ENCODE results near the gene ELOVL5.

ELOVL5 gene

GRCh38 chr6:53325785-53326184, 23.0 kb downstream of the ELOVL5 start:
- H3K9me3 ChIP-seq (ENCODE audit: insufficient read depth, low read depth, low read length): no peaks in the 10 kb centered on the region
- H4K20me1 ChIP-seq (ENCODE audit: insufficient read depth, low read length, poor library complexity, severe bottlenecking): peaks cover 96% of the 10 kb centered on the region
- peaks cover 21% of the 10 kb centered on the region; the same call in 1 of the 2 replicates for H3K36me3 ChIP-seq (ENCODE audit: insufficient read depth, low read length)
- H3K9ac ChIP-seq (ENCODE audit: low read depth, low read length, poor library complexity, severe bottlenecking): no peak overlapping the region
- H3K4me1 ChIP-seq (ENCODE audit: insufficient read depth, low read length, poor library complexity, severe bottlenecking): peaks cover 31% of the 10 kb centered on the region
- no peaks in the 10 kb centered on the region for H3F3A ChIP-seq (ENCODE audit: low read depth)
- peaks cover 98% of the 10 kb centered on the region for H3K79me2 ChIP-seq (ENCODE audit: insufficient read depth, low read length)
- H3K9me2 ChIP-seq (replicated peaks; ENCODE audit: low read depth, low read length): no peaks in the 10 kb centered on the region
- H3K4me3 ChIP-seq (ENCODE audit: low read length, poor library complexity, severe bottlenecking): no peak overlapping the region
- TF ChIP-seq CTCF (conservative IDR thresholded peaks at IDR 0.05; ENCODE audit: low read length) (no peak), EZH2phosphoT487 (IDR thresholded peaks at IDR 0.05; ENCODE audit: borderline replicate concordance) (no peak)
- no peaks in the 10 kb centered on the region for H3K27me3 ChIP-seq (ENCODE audit: insufficient read depth, low read length, poor library complexity, severe bottlenecking)
- H2AFZ ChIP-seq (ENCODE audit: low read length): no peak overlapping the region
- H3K4me2 ChIP-seq (ENCODE audit: low read depth, low read length, poor library complexity, severe bottlenecking): no peak overlapping the region

- H2AFZ ChIP-seq (ENCODE audit: low read length): no peak overlapping the region
- peaks cover 99% of the 10 kb centered on the region for H3K79me2 ChIP-seq (ENCODE audit: insufficient read depth, low read length)
Measured at GRCh38 chr6:53322188-53323029, 26.3 kb downstream of the ELOVL5 start.

GRCh38 chr6:53321701-53322100, 27.0 kb downstream of the ELOVL5 start:
- no peaks in the 10 kb centered on the region for H3K9me2 ChIP-seq (replicated peaks; ENCODE audit: low read depth, low read length)
- peaks cover 88% of the 10 kb centered on the region for H4K20me1 ChIP-seq (ENCODE audit: insufficient read depth, low read length, poor library complexity, severe bottlenecking)
- H3K9ac ChIP-seq (ENCODE audit: low read depth, low read length, poor library complexity, severe bottlenecking): no peak overlapping the region
- no peaks in the 10 kb centered on the region for H3F3A ChIP-seq (ENCODE audit: low read depth)
- no peaks in the 10 kb centered on the region for H3K9me3 ChIP-seq (ENCODE audit: insufficient read depth, low read depth, low read length)
- TF ChIP-seq EZH2phosphoT487 (IDR thresholded peaks at IDR 0.05; ENCODE audit: borderline replicate concordance) (no peak), CTCF (conservative IDR thresholded peaks at IDR 0.05; ENCODE audit: low read length) (no peak)
- peaks cover 99% of the 10 kb centered on the region for H3K79me2 ChIP-seq (ENCODE audit: insufficient read depth, low read length)
- H3K4me2 ChIP-seq (ENCODE audit: low read depth, low read length, poor library complexity, severe bottlenecking): no peak overlapping the region
- peaks cover 18% of the 10 kb centered on the region for H3K4me1 ChIP-seq (ENCODE audit: insufficient read depth, low read length, poor library complexity, severe bottlenecking)
- no peak overlapping the region for H3K4me3 ChIP-seq (ENCODE audit: low read length, poor library complexity, severe bottlenecking)
- no peaks in the 10 kb centered on the region for H3K27me3 ChIP-seq (ENCODE audit: insufficient read depth, low read length, poor library complexity, severe bottlenecking)
- H2AFZ ChIP-seq (ENCODE audit: low read length): no peak overlapping the region
- H3K36me3 ChIP-seq (ENCODE audit: insufficient read depth, low read length): peaks cover 20% of the 10 kb centered on the region

More at GRCh38 chr6:53322188-53323029, 26.3 kb downstream of the ELOVL5 start:
- Histone ChIP-seq H3K4me1 (ENCODE audit: insufficient read depth, low read length, poor library complexity, severe bottlenecking) (peaks cover 22% of the 10 kb centered on the region), H3K36me3 (ENCODE audit: insufficient read depth, low read length) (peaks cover 27% of the 10 kb centered on the region), H3K9me3 (ENCODE audit: insufficient read depth, low read depth, low read length) (no peaks in the 10 kb centered on the region), H3K27me3 (ENCODE audit: insufficient read depth, low read length, poor library complexity, severe bottlenecking) (no peaks in the 10 kb centered on the region), H3K4me2 (ENCODE audit: low read depth, low read length, poor library complexity, severe bottlenecking) (peak overlapping the region; percentile 8), H3K9ac (ENCODE audit: low read depth, low read length, poor library complexity, severe bottlenecking) (no peak overlapping the region), H4K20me1 (ENCODE audit: insufficient read depth, low read length, poor library complexity, severe bottlenecking) (peaks cover 90% of the 10 kb centered on the region), H3K4me3 (ENCODE audit: low read length, poor library complexity, severe bottlenecking) (no peak overlapping the region), H3K9me2 (replicated peaks; ENCODE audit: low read depth, low read length) (no peaks in the 10 kb centered on the region), H3F3A (ENCODE audit: low read depth) (no peaks in the 10 kb centered on the region)
- TF ChIP-seq CTCF (conservative IDR thresholded peaks at IDR 0.05; ENCODE audit: low read length): no peak
- TF ChIP-seq EZH2phosphoT487 (IDR thresholded peaks at IDR 0.05; ENCODE audit: borderline replicate concordance): no peak

Measured in Loucy (cell line).